ENCODE results near the gene AKT2.

The AKT2 gene

DNA sequence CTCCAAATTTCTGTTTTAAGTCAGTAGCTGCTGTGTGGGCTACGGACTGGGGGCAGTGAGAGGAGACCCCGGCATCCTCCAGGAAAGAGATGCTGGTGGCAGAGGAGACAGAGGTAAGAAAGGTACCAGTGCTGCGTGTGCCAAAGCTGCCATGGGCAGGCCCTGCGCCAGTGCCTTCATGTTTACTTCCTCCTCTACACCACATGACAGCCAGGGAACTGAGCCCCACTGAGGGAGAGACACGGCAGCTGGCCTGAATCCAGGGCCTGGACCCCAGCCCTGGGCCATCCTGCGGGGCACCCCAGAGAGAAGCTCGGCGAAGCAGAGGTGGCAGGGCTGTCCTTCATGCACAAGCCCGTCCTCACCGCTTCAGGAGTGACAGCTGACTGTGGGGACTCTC lies 35.9 kb downstream of the AKT2 start:
- no peak for DNase-seq

DNA sequence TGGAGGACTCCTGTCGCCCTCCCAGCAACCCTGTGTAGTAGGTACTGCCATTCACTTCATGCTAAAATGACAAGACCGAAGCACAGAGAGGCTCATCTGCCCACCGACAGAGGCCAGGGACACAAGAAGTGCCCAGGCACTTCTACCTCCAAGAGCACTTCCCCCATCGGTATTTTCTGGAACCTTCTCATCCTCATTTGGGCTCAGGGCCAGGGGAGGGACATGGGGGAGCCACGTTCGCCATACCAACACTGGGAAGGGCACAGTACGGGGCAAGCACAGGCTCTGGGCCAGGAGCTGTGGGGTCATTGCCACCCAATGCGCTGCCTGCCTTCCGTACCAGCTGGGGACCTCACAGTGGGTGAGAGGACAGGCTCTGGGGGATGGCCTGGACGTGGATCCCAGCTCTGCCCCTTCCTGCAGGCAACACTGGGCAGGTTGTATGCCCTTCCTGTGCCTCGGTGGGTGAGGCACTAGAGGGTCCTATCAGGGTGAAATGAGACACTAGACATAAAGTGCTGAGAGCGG lies 37.3 kb downstream of the AKT2 start:
- no peak for DNase-seq

DNA sequence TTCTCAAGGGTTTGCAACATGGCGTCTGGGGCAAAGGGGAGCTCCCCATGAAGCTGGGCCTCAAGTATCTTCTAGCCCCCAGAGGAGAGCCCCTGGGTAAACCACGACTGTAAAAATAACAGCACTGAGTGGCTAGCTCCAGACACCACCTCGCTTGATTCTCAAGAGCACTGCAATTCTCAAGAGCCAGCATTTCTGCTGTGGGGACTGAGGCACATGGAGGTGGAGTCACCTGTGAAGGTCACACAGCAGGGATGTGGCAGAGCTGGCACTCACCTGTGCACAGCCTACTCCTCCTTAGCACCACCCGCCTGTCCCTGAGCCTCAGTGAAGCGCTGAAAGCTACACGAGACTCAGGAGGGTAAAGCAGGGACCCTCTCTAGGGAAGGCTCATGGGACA lies 38.0 kb downstream of the AKT2 start:
- DNase-seq: no peak

DNA sequence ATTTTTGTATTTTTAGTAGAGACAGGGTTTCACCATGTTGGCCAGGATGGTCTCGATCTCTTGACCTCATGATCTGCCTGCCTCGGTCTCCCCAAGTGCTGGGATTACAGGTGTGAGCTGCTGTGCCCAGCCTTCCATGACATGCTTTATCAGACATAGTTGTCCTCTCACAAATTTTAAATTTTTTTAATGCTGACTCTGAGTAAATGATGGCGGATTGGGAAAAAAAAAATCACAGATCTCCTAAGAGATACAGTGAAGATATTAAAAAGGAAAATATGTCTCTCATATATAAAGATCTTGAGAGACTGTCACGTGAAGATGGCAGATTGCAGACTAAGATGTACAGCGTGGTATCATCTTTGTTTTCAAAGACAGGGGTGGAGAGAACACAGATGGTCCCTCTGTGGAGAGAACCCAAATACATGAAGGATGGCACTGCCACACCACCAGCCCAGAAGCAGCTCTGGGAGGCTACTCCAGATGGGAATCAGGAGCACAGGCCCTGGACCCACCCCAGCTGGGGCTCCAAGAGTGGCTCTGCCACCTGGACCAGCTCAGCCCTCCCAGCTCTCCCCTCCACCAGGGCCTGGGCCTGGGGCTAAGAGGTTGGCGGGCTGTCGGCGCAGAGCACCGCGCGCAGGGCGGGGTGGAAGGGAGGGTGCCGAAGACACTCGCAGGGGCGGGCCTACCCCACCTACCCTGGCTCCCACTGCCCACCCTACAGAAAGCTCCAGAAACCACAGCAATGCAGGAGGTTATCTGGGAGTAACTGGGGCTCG lies 38.7 kb downstream of the AKT2 start:
- no peak for DNase-seq

DNA sequence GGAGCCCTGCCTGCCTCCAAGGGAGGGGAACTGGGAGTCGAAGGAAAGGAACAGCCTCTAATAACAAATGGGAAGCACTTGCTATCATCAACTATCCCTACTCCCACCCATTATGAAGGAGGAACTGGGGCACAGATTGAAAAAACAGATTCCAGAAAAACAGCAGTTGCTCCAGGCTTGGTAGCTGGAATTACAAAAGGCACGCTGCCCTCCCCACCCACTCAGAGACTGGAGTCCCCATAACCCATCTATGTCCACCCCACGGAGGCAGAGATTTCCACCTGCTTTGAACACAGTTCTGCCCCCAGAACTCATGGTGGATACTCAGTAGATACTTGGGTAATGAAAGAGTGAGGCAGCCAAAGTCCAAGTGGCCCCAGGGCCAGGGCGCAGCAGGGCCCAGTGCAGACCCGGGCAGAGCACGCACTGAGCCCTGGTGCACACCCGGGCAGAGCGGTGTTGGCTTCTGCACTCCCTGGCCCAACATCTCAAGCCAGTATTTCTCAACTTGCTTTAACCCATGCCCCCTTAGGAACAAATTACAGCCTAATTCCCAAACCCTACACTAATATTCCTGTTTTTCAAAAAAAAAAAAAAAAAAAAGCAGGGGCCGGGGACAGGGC lies 39.5 kb downstream of the AKT2 start:
- no peak for DNase-seq

DNA sequence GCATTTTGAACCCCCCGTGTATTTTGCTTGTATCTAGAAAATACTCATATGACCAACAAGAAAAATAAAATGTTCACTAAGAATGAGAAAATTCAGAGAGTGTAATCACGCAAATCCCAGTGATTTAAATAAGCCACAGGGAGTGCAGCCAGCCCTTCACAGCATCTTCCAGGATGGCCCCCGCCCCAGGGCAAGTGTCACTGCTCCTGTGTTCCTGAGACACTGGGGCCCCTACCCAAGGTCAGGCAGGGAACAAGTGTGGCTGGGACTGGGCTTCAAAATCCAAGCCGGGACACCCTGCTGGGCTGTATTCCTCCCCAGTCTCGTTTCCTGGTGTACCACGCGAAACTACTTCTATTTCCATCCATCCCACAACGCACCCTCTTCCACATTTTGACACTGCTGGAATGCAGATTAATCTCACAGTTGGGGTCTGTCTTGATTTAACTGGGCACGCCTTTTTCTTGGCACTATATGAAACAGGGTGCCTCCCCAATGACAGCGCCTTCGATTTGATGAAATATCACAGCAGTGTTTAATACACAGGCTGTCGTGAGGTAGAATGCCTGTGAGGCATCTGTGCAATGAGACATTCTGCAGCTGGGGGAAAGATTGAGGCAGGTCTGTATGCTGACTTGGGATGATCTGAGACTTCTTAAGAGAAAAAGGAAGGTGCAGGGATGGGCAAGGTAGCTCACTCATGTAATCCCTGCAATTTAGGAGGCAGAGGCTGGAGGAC lies 40.4 kb downstream of the AKT2 start:
- no peak for DNase-seq

DNA sequence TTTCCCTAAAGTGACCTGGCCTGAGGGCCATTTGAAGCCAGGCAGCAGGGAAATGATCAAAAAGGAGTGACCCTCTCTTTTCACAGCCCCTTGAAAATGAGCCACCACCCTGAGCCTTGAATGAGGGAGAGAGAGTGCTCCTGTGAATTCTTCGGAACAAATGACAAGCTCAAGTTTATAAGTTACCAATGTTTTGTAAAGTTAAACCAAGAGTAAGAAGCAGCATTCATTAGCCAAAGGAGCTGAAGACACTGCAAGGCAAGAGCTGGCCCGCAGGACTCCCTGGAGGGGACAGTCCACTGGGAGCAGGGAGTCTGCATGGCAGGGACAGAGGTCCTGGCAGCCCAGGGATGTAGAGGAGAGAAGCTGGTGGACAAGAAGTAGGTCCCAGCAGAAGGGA lies 42.0 kb downstream of the AKT2 start:
- DNase-seq: no peak

DNA sequence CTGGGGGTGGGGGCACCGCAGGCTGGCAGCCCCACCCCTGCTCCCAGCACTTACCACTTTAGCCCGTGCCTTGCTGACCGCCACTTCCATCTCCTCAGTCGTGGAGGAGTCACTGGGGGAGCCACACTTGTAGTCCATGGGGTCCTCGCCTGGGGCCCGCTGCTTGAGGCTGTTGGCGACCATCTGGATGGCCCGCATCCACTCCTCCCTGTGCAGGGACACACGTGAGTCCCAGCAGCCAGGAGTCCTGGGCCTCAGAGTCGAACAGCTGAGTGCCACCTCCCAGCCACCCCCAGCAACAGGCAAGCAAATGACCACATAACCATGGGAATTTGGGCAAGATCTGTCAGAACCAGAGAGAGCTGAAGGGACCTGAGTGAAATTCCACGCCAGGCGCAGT lies 42.7 kb downstream of the AKT2 start:
- no peak for DNase-seq

DNA sequence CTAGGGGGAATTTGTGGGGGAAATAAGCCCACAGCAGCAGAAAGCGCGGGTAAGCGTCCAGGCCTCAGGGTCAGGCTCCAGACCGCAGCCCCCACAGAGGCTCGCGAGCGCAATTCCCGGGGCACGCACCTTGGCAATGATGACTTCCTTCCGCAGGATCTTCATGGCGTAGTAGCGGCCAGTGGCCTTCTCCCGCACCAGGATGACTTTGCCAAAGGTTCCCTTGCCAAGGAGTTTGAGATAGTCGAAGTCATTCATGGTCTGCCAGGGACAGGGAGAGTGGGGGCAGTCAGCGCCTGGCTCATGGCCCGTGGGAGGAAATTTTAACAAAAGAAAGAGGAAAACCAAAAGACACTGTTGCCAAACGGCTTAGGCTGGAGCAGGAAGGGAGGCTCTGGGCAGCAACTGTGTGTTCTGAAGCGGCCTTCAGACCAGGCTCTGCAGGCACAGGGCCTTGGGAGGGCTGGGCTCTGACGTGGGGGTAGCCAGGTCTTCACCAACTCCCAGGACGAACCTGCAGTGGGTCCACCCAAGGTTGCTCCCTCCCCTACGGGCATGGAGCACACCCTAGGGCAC lies 43.2 kb downstream of the AKT2 start:
- DNase-seq: no peak

DNA sequence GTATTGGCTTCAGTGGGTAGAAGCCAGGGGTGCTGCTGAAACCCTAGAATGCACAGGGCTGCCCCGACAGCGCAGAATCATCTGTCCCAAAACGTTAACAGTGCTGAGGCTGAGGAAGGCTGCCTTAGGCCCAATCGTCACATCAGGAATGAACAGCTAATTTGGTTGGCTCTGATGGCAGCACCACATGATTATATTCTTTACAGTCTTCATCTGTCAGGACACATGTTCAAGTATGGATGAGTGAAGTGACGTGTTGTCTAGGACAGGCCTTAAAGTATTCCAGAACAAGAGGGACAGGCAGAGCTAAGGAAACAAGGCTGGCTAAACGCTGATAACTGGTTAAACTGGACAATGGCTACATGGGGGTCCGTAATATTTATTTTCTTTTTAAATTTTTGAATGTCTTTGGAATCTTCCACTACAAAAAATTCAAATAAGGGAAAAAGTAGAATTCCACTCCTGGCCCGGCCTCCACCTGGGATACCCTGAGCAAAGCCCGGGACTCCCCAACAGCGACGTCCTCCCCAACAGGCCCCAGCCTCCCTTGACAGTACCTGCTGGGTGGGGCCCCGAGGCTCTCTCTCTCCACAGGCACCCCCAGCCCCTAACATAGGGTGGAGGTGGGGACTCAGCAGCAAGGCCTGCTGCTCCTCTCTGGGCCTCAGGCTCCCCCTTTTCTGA lies 43.9 kb downstream of the AKT2 start:
- DNase-seq: no peak

DNA sequence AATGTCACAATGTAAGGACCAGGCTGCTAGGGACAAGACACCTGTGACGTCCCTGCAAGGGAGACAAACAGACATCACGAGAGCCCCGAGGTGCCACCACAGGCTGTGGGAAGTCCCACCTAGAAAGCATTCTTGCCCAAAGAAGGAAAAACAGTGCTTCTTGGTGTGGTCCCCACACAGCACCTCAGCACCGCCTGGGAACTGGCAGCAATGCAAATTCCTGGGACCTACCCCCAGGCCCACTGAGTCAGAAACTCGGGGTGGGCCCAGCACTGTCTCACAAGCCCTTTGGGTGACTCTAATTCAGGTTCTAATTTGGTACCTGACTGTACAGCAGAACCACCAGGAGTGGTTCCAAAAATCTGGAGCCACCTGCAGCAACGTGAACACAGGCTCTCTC lies 44.8 kb downstream of the AKT2 start:
- DNase-seq: no peak

DNA sequence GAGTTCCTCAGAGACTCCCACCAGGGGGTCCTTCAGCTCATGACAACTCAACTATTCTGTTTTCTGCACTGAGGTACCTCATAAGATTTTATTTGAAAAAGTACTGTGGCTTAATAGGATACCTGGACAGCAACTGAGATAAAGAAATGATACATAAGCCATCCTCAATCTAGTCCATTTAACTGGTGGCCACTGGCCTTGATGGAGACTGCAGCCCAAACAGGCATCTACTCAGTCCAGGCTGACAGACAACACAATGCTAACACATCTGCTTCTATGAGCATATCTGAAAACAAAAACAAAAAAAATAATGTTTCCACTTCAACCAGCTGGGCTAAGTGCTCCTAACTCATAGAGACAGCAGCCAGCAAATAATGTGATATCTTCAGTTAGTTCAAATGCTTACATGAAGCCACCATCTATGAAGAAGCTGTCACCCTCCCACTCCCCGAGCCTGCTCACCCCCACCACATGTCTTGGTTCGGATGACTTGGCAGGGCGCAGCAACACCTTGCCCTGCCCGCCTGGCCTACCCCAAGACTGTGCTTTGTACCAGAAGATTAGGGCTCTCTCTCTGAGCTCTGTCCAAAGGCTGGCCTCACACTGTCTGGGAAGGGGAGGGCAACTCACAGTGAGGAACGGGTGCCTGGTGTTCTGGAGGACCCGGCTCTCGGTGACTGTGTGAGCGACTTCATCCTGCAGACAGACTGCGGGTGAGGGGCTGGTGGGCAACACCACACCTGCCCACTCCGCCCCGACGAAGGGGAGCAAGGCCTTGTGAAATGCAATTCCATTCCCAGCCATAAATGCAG lies 45.5 kb downstream of the AKT2 start:
- DNase-seq: no peak

DNA sequence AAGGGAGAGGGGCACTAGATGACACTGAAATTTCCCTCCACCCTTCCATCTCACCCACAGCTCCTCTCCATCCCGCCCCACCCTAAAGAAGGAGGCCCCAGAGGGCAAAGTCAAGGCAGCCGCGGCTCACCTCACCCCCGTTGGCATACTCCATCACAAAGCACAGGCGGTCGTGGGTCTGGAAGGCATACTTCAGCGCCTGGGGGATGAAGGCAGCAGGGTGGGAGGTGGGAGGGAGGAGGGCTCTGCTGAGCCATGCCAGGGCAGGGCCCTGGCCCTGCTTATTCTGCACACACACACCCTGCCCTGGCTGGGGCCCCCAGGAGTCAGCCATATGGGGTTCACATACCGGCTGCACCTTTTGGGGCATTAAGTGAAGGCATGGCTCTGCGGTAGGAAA lies 46.4 kb downstream of the AKT2 start:
- no peak for DNase-seq

DNA sequence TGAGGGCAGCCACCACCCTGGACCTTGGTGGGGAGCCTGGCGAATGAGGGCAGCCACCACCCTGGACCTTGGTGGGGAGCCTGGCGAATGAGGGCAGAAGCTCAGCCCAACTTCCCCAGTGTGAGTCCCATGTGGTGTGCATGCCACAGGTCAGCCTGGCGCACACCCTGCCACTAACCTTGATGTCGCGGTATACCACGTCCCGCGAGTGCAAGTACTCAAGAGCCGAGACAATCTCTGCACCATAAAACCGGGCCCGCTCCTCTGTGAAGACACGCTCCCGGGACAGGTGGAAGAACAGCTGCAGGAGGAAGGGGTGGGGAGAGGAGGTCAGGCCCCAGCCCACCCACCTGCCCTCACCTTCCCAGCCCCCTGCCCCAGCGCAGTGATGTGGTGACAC lies 47.4 kb downstream of the AKT2 start:
- DNase-seq: no peak

DNA sequence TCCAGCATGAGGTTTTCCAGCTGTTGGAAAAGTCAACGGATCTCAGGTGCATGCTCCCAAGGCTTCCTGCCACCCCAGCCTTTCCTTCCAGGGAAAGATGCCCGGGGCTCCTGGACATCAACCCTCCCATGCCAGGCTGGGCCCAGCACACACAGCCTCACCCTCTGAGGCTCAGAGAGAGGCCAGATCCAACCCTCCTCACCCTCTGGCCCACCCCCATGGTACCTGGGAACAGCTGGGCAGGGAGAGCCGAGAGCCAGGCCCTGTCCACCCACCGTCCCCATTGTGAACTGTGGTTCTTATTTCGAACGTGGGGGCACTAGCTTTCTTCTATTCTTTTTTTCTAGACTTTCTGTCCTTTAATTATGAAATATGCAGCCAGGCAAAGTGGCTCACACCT lies 48.8 kb downstream of the AKT2 start:
- no peak for DNase-seq

DNA sequence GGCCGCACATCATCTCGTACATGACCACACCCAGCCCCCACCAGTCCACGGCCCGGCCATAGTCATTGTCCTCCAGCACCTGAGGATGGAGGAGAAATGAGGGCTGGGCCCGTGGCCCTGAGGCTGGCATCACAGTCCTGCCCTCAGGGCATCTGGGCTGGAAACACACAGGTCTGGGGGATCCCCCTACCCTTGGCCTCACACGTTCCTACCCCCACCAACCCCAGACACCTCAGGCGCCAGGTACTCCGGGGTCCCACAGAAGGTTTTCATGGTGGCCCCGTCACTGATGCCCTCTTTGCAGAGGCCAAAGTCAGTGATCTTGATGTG lies 49.2 kb downstream of the AKT2 start:
- DNase-seq: no peak

DNA sequence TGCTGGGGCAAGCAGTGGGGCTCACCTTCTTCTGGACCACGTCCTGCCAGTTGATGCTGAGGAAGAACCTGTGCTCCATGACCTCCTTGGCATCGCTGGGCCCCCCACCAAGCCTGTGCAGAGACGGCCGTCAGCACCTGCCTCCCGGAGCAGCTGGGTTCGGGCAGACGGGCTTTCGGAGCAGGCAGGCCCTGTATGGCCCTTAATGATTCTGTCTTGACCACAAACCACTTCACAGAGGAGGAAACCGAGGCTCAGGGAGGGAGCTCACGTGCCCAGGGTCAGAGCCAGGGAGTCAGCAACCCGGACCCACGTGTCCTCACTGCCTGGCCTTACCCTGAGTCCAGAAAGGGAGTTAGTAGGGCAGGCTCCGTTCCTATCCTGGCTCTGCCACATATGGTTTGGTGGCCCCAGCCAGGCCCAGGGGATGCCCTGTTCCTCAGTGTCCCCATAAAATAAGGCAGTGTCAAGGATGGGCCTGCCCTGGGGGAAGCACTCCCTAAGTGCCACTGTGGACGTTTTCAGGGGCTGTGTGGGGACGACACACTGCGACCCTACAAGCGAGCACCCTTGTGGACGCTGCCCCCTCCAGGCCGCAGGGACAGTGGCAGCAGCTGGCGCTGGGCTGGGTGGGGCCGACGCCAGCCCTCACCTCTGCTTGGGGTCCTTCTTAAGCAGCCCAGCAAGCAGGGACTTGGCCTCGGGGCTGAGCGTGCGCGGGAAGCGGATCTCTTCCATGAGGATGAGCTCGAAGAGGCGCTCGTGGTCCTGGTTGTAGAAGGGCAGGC lies 49.7 kb downstream of the AKT2 start:
- no peak for DNase-seq

DNA sequence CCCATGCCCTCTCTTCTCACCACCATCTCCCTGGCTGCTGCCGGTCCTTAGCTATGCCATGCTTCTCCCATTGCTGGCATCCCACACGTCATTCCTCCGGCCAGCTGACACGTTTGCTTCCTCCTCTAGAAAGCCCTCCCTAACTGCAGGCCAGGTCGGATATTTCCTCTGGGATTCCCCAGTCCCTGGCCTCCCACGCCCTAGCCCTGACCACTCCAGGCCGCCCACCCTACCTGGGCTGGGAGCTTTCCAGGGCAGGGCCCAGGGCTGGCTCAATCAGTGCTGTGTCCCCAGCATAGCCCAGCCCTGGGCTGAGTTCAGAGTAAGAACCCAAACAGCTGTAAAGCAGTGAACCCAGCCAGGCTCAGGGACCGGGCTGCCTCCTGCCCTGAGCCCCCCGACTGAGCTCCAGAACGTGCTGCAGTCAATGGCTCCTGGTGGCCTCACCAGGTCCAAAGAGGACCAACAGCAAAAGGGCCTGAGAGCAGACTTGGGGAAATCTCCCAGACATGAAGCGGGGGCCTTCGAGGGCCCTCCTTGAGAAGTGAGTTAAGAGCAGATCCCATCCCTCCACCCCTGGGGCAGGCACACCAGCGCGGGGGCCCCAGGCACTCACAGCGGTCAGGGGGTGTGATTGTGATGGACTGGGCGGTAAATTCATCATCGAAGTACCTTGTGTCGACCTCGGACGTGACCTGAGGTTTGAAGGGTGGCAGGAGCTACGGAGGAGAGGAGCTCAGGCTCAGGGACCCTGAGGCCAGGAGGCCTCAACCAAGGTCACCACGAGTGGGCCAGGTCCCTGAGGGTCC lies 50.5 kb downstream of the AKT2 start:
- no peak for DNase-seq

DNA sequence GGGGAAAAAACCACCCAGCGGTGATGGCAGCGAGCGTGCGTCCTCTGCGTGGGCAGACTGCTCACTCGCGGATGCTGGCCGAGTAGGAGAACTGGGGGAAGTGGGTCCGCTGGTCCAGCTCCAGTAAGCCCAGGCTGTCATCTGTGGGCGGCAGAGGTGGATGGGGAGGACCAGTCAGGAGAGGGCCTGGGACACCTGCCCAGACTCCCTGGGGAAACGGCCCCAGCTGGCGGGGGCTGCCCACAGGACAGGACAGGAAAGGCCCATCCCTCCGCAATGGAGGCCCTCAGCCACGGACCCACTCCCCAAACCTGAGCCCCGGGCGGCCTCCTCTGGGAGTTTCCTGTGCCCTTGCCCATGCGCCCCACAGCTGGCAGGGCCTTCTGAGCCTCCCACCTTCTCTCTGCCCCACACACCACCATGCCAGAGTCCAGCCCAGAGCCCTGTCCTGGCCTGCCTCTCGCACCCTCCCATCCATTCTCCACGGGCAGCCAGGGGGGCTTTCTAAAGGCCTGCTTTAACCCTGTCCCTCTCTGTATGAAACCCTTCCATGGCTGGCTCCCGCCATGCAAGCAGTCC lies 51.2 kb downstream of the AKT2 start:
- DNase-seq: no peak
